GM12878 (cell line): ENCODE measurements around the gene SPI1. TPM values are rescaled to one million over a fixed set of nuclear protein-coding genes. Genes with fewer than 3 reads are reported as not detected.

Experiments
- ASH2L ChIP-seq: fragments of 300-600, 200-600 bp; sonication (generic); IDR thresholded peaks from 2 replicates; pipeline ENCODE4 v1.6.1; 2017; ENCODE audit warnings: low read depth, mild to moderate bottlenecking, borderline replicate concordance
- BACH1 ChIP-seq: fragments of 450-650 bp; IDR thresholded peaks from 2 replicates; pipeline ENCODE4 v1.6.1; 2017; ENCODE audit warnings: mild to moderate bottlenecking, borderline replicate concordance
- IKZF1 ChIP-seq: fragments of 450-650 bp; conservative IDR thresholded peaks from 2 replicates; pipeline ENCODE4 v1.6.1; 2017; ENCODE audit warnings: antibody characterized with exemption, mild to moderate bottlenecking
- LARP7 ChIP-seq: fragments of 450-650 bp; IDR thresholded peaks from 2 replicates; pipeline ENCODE4 v1.6.1; 2017; ENCODE audit warnings: mild to moderate bottlenecking
- POU2F2 ChIP-seq: IDR thresholded peaks from 3 replicates; pipeline ENCODE4 v1.6.1; 2011; ENCODE audit warnings: low read depth, mild to moderate bottlenecking, low read length, borderline replicate concordance
- TCF12 ChIP-seq: IDR thresholded peaks from 2 replicates; pipeline ENCODE4 v1.6.1; 2011; ENCODE audit warnings: low read depth, mild to moderate bottlenecking, low read length
- polyA plus RNA-seq, 11 experiments: library from polyadenylated mRNA; depleted of rRNA in 4 of 11; unstranded in 6 of 11; stranded (reverse) in 5 of 11; fragments of >200 nt; fragmentation: Nextera tagmentation in 4 of 11; fragmentation: Illumina TruSeq in 1 of 11; extraction: Ambion mirVana in 4 of 11; extraction: Trizol in 1 of 11; gene quantifications; 1 replicate in 1 of 11; 2 replicates in 10 of 11; pipeline versions ENCODE4 v1.2.1 to v1.2.3, GENCODE V29; 2011 to 2016; ENCODE audit warnings: inconsistent platforms in 2 of 11, missing spikeins in 2 of 11, low read depth in 1 of 11
- total RNA-seq, 4 experiments: library from RNA; depleted of rRNA in 3 of 4; stranded (reverse); fragments of >200 nt in 3 of 4; fragmentation: Illumina TruSeq in 1 of 4; extraction: Trizol in 1 of 4; gene quantifications; 2 replicates each; pipeline versions ENCODE4 v1.2.1 to v1.2.3, GENCODE V29; 2013 to 2021
- TF ChIP-seq, protein P1 (sequence below): fragments of 450-650 bp; IDR thresholded peaks from 2 replicates; pipeline ENCODE4 v1.6.1; 2018; ENCODE audit warnings: borderline replicate concordance, mild to moderate bottlenecking; ENCODE audit not compliant: partially characterized antibody
- TF ChIP-seq, protein P2 (sequence below): IDR thresholded peaks from 2 replicates; pipeline ENCODE4 v1.6.1; 2011; ENCODE audit warnings: low read depth, low read length, improper control_type of control experiment, borderline replicate concordance
- TF ChIP-seq, protein P3 (sequence below): fragments of 450-650 bp; conservative IDR thresholded peaks from 2 replicates; pipeline ENCODE4 v1.6.1; 2017; ENCODE audit warnings: mild to moderate bottlenecking, moderate library complexity
- TF ChIP-seq, protein P4 (sequence below): fragments of 450-650 bp; IDR thresholded peaks from 2 replicates; pipeline ENCODE4 v1.6.1; 2016; ENCODE audit warnings: mild to moderate bottlenecking

SPI1 gene
- total and polyA plus RNA-seq, 10 of the 15 experiments (the other 5 are each of a cell fraction or from before 2014, with no cell fraction given) = 0.05 to 31.1 (median 9.7) TPM

DNA sequence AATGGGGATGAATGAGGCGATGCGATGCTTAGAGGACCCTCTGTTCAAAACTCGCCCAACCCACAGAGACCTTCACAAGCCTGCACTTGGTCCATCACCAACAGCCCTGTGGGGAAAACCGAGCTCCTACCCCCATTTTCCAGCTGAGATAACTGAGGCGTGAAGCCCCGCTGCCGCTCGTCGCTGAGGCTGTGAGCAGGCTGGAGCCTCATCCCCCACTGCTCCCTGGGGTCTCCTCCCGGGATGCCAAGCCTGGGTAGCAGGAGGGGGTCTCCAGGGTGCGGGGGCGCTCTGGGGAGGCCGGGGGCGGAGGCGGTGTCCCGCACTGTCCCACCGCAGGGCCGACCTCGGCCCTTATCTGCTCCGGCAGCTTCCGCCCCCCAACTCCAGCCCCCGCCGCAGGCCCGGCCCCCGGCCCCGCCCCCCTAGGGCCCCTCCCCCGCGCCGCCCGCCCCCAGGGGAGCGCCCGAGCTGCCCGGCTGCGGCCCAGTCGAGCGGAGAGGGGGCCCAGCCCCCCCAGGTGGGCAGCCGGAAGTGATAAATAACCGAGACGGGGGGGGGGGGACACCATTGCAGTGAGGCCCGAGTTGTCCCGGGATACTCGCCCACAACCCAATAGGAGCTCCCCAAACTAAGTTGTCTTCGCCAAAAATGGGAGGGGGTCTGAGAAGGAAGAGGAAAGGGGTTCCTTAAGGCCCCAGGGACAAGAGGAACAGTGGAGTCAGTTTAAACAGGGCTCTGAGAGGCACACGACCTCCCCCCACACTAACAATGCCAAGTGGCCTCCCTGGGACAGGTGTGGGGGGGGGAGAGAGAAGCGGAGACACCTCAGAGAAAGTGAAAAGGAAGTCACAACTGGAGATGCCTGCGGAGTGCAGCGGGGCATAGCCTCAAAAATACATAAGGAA is 21.8 kb upstream of the SPI1 start (continued):
- TF ChIP-seq, protein P1, sequence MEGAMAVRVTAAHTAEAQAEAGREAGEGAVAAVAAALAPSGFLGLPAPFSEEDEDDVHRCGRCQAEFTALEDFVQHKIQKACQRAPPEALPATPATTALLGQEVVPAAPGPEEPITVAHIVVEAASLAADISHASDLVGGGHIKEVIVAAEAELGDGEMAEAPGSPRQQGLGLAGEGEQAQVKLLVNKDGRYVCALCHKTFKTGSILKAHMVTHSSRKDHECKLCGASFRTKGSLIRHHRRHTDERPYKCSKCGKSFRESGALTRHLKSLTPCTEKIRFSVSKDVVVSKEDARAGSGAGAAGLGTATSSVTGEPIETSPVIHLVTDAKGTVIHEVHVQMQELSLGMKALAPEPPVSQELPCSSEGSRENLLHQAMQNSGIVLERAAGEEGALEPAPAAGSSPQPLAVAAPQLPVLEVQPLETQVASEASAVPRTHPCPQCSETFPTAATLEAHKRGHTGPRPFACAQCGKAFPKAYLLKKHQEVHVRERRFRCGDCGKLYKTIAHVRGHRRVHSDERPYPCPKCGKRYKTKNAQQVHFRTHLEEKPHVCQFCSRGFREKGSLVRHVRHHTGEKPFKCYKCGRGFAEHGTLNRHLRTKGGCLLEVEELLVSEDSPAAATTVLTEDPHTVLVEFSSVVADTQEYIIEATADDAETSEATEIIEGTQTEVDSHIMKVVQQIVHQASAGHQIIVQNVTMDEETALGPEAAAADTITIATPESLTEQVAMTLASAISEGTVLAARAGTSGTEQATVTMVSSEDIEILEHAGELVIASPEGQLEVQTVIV = no peak
- peak; percentile 48; the same call in 1 of the 2 replicates for TF ChIP-seq IKZF1
- TF ChIP-seq ASH2L = peak; percentile 81; the same call in 1 of the 2 replicates
- TF ChIP-seq, protein P2, sequence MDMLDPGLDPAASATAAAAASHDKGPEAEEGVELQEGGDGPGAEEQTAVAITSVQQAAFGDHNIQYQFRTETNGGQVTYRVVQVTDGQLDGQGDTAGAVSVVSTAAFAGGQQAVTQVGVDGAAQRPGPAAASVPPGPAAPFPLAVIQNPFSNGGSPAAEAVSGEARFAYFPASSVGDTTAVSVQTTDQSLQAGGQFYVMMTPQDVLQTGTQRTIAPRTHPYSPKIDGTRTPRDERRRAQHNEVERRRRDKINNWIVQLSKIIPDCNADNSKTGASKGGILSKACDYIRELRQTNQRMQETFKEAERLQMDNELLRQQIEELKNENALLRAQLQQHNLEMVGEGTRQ = no peak
- 0 out of 2 replicates have a peak, but pooled peaks have one; percentile 32 for TF ChIP-seq LARP7
- TF ChIP-seq TCF12 = no peak
- TF ChIP-seq BACH1 = no peak
- TF ChIP-seq, protein P3, sequence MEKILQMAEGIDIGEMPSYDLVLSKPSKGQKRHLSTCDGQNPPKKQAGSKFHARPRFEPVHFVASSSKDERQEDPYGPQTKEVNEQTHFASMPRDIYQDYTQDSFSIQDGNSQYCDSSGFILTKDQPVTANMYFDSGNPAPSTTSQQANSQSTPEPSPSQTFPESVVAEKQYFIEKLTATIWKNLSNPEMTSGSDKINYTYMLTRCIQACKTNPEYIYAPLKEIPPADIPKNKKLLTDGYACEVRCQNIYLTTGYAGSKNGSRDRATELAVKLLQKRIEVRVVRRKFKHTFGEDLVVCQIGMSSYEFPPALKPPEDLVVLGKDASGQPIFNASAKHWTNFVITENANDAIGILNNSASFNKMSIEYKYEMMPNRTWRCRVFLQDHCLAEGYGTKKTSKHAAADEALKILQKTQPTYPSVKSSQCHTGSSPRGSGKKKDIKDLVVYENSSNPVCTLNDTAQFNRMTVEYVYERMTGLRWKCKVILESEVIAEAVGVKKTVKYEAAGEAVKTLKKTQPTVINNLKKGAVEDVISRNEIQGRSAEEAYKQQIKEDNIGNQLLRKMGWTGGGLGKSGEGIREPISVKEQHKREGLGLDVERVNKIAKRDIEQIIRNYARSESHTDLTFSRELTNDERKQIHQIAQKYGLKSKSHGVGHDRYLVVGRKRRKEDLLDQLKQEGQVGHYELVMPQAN = no peak
- TF ChIP-seq, protein P4, sequence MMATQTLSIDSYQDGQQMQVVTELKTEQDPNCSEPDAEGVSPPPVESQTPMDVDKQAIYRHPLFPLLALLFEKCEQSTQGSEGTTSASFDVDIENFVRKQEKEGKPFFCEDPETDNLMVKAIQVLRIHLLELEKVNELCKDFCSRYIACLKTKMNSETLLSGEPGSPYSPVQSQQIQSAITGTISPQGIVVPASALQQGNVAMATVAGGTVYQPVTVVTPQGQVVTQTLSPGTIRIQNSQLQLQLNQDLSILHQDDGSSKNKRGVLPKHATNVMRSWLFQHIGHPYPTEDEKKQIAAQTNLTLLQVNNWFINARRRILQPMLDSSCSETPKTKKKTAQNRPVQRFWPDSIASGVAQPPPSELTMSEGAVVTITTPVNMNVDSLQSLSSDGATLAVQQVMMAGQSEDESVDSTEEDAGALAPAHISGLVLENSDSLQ = no peak
- TF ChIP-seq POU2F2 = no peak
